HepG2 (cell line): ENCODE measurements around the gene TRA2B. TPM values are rescaled to one million over a fixed set of nuclear protein-coding genes. Genes with fewer than 3 reads are reported as not detected.

Experiments used
- DNMT1 ChIP-seq: sonication (generic); formaldehyde crosslinking; IDR thresholded peaks from 2 replicates; pipeline ENCODE4 v1.5.1; 2020; ENCODE audit warnings: mild to moderate bottlenecking, missing genetic modification reagents
- KLF12 ChIP-seq: sonication (generic); formaldehyde crosslinking; IDR thresholded peaks from 2 replicates; pipeline ENCODE4 v1.4.0; 2020; ENCODE audit warnings: missing genetic modification reagents, borderline replicate concordance
- NCOA2 ChIP-seq: sonication (generic); formaldehyde crosslinking; IDR thresholded peaks from 2 replicates; pipeline ENCODE4 v1.8.0; 2022; ENCODE audit warnings: inconsistent platforms
- NFKB2 ChIP-seq: sonication (generic); formaldehyde crosslinking; IDR thresholded peaks from 2 replicates; pipeline ENCODE4 v1.4.0; 2020; ENCODE audit warnings: missing genetic modification reagents, borderline replicate concordance
- RFX5 ChIP-seq: IDR thresholded peaks from 2 replicates; pipeline ENCODE4 v1.6.1; 2011; ENCODE audit warnings: low read depth, low read length, improper control_type of control experiment
- ZBTB40 ChIP-seq, 2 experiments: fragments of 450-650 bp in 1 of 2; sonication (generic) in 1 of 2; formaldehyde crosslinking in 1 of 2; IDR thresholded peaks; 2 replicates each; pipeline versions ENCODE4 v1.6.1 to v1.8.0; 2016 to 2022; ENCODE audit warnings: antibody characterized with exemption in 1 of 2, mild to moderate bottlenecking in 1 of 2, missing genetic modification reagents in 1 of 2
- ZFAT ChIP-seq: sonication (generic); formaldehyde crosslinking; conservative IDR thresholded peaks from 2 replicates; pipeline ENCODE4 v1.8.1; 2023; ENCODE audit warnings: missing genetic modification reagents, inconsistent platforms
- ZFX ChIP-seq: sonication (generic); formaldehyde crosslinking; IDR thresholded peaks from 2 replicates; pipeline ENCODE4 v1.4.0; 2020; ENCODE audit warnings: mild to moderate bottlenecking, low read depth, missing genetic modification reagents, moderate library complexity
- ZMYM2 ChIP-seq: sonication (generic); formaldehyde crosslinking; IDR thresholded peaks from 2 replicates; pipeline ENCODE4 v1.8.0; 2022; ENCODE audit warnings: mild to moderate bottlenecking, missing genetic modification reagents
- ZNF124 ChIP-seq: sonication (generic); formaldehyde crosslinking; IDR thresholded peaks from 2 replicates; pipeline ENCODE4 v1.4.0; 2020; ENCODE audit warnings: missing genetic modification reagents
- ZNF24 ChIP-seq: fragments of 450-650 bp; IDR thresholded peaks from 2 replicates; pipeline ENCODE4 v1.6.1; 2017; ENCODE audit warnings: antibody characterized with exemption, mild to moderate bottlenecking
- ZNF30 ChIP-seq: sonication (generic); formaldehyde crosslinking; IDR thresholded peaks from 2 replicates; pipeline ENCODE4 v1.5.0; 2020; ENCODE audit warnings: mild to moderate bottlenecking, missing genetic modification reagents
- ZNF441 ChIP-seq: sonication (generic); formaldehyde crosslinking; IDR thresholded peaks from 2 replicates; pipeline ENCODE4 v1.7.0; 2021; ENCODE audit warnings: missing genetic modification reagents, borderline replicate concordance
- ZNF530 ChIP-seq: sonication (generic); formaldehyde crosslinking; IDR thresholded peaks from 2 replicates; pipeline ENCODE4 v1.5.0; 2020; ENCODE audit warnings: low read depth, mild to moderate bottlenecking, missing genetic modification reagents
- ZNF670 ChIP-seq: sonication (generic); formaldehyde crosslinking; IDR thresholded peaks from 2 replicates; pipeline ENCODE4 v1.8.0; 2022; ENCODE audit warnings: mild to moderate bottlenecking, missing genetic modification reagents, borderline replicate concordance
- ZNF747 ChIP-seq: sonication (generic); formaldehyde crosslinking; IDR thresholded peaks from 2 replicates; pipeline ENCODE4 v1.8.1; 2023; ENCODE audit warnings: missing genetic modification reagents, mild to moderate bottlenecking, borderline replicate concordance
- ZSCAN21 ChIP-seq: sonication (generic); formaldehyde crosslinking; IDR thresholded peaks from 2 replicates; pipeline ENCODE4 v1.8.0; 2022; ENCODE audit warnings: mild to moderate bottlenecking, missing genetic modification reagents, moderate library complexity, borderline replicate concordance
- ZSCAN9 ChIP-seq: IDR thresholded peaks from 2 replicates; pipeline ENCODE4 v1.6.1; 2016; ENCODE audit warnings: borderline replicate concordance
- polyA plus RNA-seq, 8 experiments: library from polyadenylated mRNA; depleted of rRNA in 3 of 8; stranded (reverse) in 7 of 8; unstranded in 1 of 8; fragments of >200 nt; fragmentation: Illumina TruSeq in 4 of 8; extraction: Trizol in 4 of 8; gene quantifications; 2 replicates each; pipeline versions ENCODE4 v1.2.1 to v1.2.3, GENCODE V29; 2011 to 2016; ENCODE audit warnings: low read depth in 4 of 8, missing spikeins in 1 of 8, mixed read lengths in 1 of 8; ENCODE audit not compliant: insufficient read depth in 1 of 8
- total RNA-seq, 5 experiments: library from RNA; depleted of rRNA; stranded (reverse); fragments of >200 nt; fragmentation: Illumina TruSeq; extraction: Trizol; gene quantifications; 2 replicates each; pipeline ENCODE4 v1.2.3, GENCODE V29; 2016; ENCODE audit warnings: low read depth in 1 of 5
- TF ChIP-seq, protein P1 (sequence below): sonication (generic); formaldehyde crosslinking; IDR thresholded peaks from 2 replicates; pipeline ENCODE4 v1.5.1; 2020; ENCODE audit warnings: mild to moderate bottlenecking, moderate library complexity, missing genetic modification reagents
- TF ChIP-seq, protein P2 (sequence below): sonication (generic); formaldehyde crosslinking; IDR thresholded peaks from 2 replicates; pipeline ENCODE4 v1.4.0; 2020; ENCODE audit warnings: mild to moderate bottlenecking, missing genetic modification reagents

TRA2B gene
- total and polyA plus RNA-seq, 2 of the 13 experiments (the other 11 are each of a cell fraction or from before 2014, with no cell fraction given): 105 to 241 TPM

DNA sequence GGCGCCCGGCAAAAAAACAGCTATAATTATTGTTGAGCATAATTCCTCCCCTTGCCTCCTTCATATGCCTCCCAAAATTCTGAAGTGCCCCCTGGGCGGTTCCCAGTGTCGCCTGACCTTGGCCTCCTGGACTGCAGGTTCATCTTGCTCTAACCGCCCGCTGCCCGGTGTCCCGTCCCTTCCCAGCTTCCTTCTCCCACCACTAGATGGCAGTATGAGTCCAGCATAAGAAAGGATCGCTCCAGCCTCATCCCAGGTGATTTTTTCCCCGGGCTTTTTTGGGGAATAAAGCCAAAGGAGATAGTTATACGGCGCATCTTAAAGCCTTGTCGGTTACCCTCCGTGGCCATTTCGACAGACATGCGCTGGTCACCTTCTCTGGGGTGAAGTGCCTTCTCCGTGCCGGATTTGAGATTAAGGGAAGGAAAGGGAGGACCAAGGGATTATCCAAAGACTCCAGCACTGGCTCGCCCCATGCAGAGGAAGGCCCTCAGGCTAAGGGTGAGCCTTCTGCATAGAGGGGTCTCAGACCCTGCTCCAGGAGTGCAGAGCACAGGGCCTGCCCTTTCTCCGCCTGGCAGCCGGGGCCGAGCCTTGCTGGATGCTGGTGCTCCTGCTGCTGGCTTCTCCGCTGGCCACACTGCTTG, 45.8 kb upstream of the TRA2B start (continued):
- TF ChIP-seq NCOA2 (no peak), NFKB2 (no peak), ZNF30 (CRISPR knock-in tag) (no peak), ZSCAN9 (CRISPR knock-in tag) (no peak), ZNF747 (CRISPR knock-in tag) (no peak), ZSCAN21 (no peak), ZNF24 (no peak), ZNF670 (CRISPR knock-in tag) (no peak), ZNF530 (CRISPR knock-in tag) (no peak), ZNF441 (CRISPR knock-in tag) (no peak), ZFAT (CRISPR knock-in tag) (no peak), ZFX (CRISPR knock-in tag) (no peak), DNMT1 (CRISPR knock-in tag) (no peak), RFX5 (no peak), ZNF124 (CRISPR knock-in tag) (0 out of 2 replicates have a peak, but pooled peaks have one; percentile 25), ZMYM2 (no peak), KLF12 (CRISPR knock-in tag) (no peak), ZBTB40 (IDR thresholded peaks at IDR 0.05) (no peak), ZBTB40 (CRISPR knock-in tag; IDR thresholded peaks at IDR 0.05) (no peak)
- TF ChIP-seq, protein P1, sequence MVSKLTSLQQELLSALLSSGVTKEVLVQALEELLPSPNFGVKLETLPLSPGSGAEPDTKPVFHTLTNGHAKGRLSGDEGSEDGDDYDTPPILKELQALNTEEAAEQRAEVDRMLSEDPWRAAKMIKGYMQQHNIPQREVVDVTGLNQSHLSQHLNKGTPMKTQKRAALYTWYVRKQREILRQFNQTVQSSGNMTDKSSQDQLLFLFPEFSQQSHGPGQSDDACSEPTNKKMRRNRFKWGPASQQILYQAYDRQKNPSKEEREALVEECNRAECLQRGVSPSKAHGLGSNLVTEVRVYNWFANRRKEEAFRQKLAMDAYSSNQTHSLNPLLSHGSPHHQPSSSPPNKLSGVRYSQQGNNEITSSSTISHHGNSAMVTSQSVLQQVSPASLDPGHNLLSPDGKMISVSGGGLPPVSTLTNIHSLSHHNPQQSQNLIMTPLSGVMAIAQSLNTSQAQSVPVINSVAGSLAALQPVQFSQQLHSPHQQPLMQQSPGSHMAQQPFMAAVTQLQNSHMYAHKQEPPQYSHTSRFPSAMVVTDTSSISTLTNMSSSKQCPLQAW: no peak
- TF ChIP-seq, protein P2, sequence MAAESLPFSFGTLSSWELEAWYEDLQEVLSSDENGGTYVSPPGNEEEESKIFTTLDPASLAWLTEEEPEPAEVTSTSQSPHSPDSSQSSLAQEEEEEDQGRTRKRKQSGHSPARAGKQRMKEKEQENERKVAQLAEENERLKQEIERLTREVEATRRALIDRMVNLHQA: no peak
